Measurements from ENCODE around the gene PCBP2. TPM values are rescaled to one million over a fixed set of nuclear protein-coding genes. Genes with fewer than 3 reads are reported as not detected.
"Not testable (repeated sequence)": the region's sequence is repeated elsewhere in the genome, so short reads cannot be mapped to it uniquely, and the experiment has no call there.

PCBP2 gene
- total RNA-seq, 4 donors from 2014 or later = 275 to 374 (median 365) TPM

- 97% methylated on average over 4 of the region's 4 CpGs for WGBS
These were observed 7.9 kb upstream of the PCBP2 start for GRCh38 chr12:53443955-53444354.

GRCh38 chr12:53444593-53445325 lies 7.1 kb upstream of the PCBP2 start:
- DNase-seq (ENCODE audit: extremely low spot score); H3K9me3 ChIP-seq; H3K27me3 ChIP-seq; H3K27ac ChIP-seq (replicated peaks in 1 of 4); intact Hi-C loops (cut with DNase I); H3K4me3 ChIP-seq: not testable (repeated sequence)
- 91% methylated on average over 11 of the region's 11 CpGs for WGBS
- peaks cover 31 to 53% (median 47%) of the 10 kb centered on the region in 4 donors for H3K36me3 ChIP-seq
- peaks cover 16 to 44% (median 41%) of the 10 kb centered on the region in 4 donors for H3K4me1 ChIP-seq

More at GRCh38 chr12:53443955-53444354, 7.9 kb upstream of the PCBP2 start:
- no peak for DNase-seq (ENCODE audit: extremely low spot score)
- Histone ChIP-seq H3K4me3 (no peak overlapping the region), H3K4me1 (peaks cover 16 to 44% (median 41%) of the 10 kb centered on the region in 4 donors), H3K27ac (replicated peaks in 1 of 4) (no peak overlapping the region), H3K9me3 (no peaks in the 10 kb centered on the region), H3K36me3 (peaks cover 31 to 53% (median 46%) of the 10 kb centered on the region in 4 donors), H3K27me3 (no peaks in the 10 kb centered on the region)
- intact Hi-C loops (cut with DNase I) = no loop called here
- TF ChIP-seq EP300 (IDR thresholded peaks at IDR 0.05) = no peak

- Histone ChIP-seq H3K4me3 (no peak overlapping the region), H3K4me1 (peaks cover 18 to 30% (median 26%) of the 10 kb centered on the region in 4 donors), H3K36me3 (peaks cover 35 to 47% (median 42%) of the 10 kb centered on the region in 4 donors), H3K27ac (replicated peaks in 1 of 4) (peak overlapping the region in 1 of 4 donors; percentile 95), H3K9me3 (no peaks in the 10 kb centered on the region), H3K27me3 (no peaks in the 10 kb centered on the region)
- WGBS = 90% methylated on average over 7 of the region's 7 CpGs
- no peak for DNase-seq (ENCODE audit: extremely low spot score)
- intact Hi-C loops (cut with DNase I) = loop anchor here (5.0 kb wide), 1 partner anchor 56 kb away; the partner anchor contains the start of gene NPFF
- no peak for TF ChIP-seq CTCF (IDR thresholded peaks at IDR 0.05)
- TF ChIP-seq POLR2A (IDR thresholded peaks at IDR 0.05; ENCODE audit: low read depth) = no peak
- no peak for TF ChIP-seq POLR2AphosphoS5 (IDR thresholded peaks at IDR 0.05)
These were observed 966 bp upstream of the PCBP2 start for GRCh38 chr12:53450936-53451335.

GRCh38 chr12:53452159-53453077 lies 516 bp downstream of the PCBP2 start:
- intact Hi-C loops (cut with DNase I) = loop anchor here (5.0 kb wide), 1 partner anchor 55 kb away; the partner anchor contains the start of gene NPFF
- 0% methylated on average over 10 of the region's 82 CpGs for WGBS
- peak; percentile 34 to 48 (median 40) for TF ChIP-seq CTCF (IDR thresholded peaks at IDR 0.05)
- TF ChIP-seq POLR2A (IDR thresholded peaks at IDR 0.05; ENCODE audit: low read depth) = peak; percentile 43
- TF ChIP-seq POLR2AphosphoS5 (IDR thresholded peaks at IDR 0.05) = peak; percentile 4 to 74
- no peak for TF ChIP-seq EP300 (IDR thresholded peaks at IDR 0.05)
- DNase-seq (ENCODE audit: extremely low spot score) = peak; percentile 98
- Histone ChIP-seq H3K4me1 (peaks cover 18 to 34% (median 27%) of the 10 kb centered on the region in 4 donors), H3K36me3 (peaks cover 40 to 47% (median 47%) of the 10 kb centered on the region in 4 donors), H3K27me3 (no peaks in the 10 kb centered on the region), H3K9me3 (no peaks in the 10 kb centered on the region), H3K27ac (replicated peaks in 1 of 4) (peak overlapping the region; percentile 95 to 98 (median 96)), H3K4me3 (peak overlapping the region; percentile 74 to 84 (median 82))

- TF ChIP-seq POLR2A (IDR thresholded peaks at IDR 0.05; ENCODE audit: low read depth) = no peak
- TF ChIP-seq CTCF (IDR thresholded peaks at IDR 0.05) = no peak
- no peak for TF ChIP-seq POLR2AphosphoS5 (IDR thresholded peaks at IDR 0.05)
- TF ChIP-seq EP300 (IDR thresholded peaks at IDR 0.05) = no peak
- DNase-seq (ENCODE audit: extremely low spot score) = no peak
- peak overlapping the region in 2 of 4 donors; percentile 98 for H3K27ac ChIP-seq (replicated peaks in 1 of 4)
- H3K9me3 ChIP-seq = no peaks in the 10 kb centered on the region
- H3K27me3 ChIP-seq = no peaks in the 10 kb centered on the region
- peak overlapping the region; percentile 19 to 84 (median 82) for H3K4me3 ChIP-seq
- intact Hi-C loops (cut with DNase I) = loop anchor here (5.0 kb wide), 1 partner anchor 53 kb away; the partner anchor contains the start of gene NPFF
- H3K36me3 ChIP-seq = peaks cover 49 to 54% (median 51%) of the 10 kb centered on the region in 4 donors
- H3K4me1 ChIP-seq = peaks cover 18 to 34% (median 27%) of the 10 kb centered on the region in 4 donors
- WGBS = 22% methylated on average over 6 of the region's 6 CpGs
These were observed 2.2 kb downstream of the PCBP2 start for GRCh38 chr12:53453953-53454640.

All from esophagus muscularis mucosa (tissue), 4 donors.